H9 (cell line): ENCODE measurements around the gene IL10RA. TPM values are rescaled to one million over a fixed set of nuclear protein-coding genes. Genes with fewer than 3 reads are reported as not detected.
"Not testable (repeated sequence)": the region's sequence is repeated elsewhere in the genome, so short reads cannot be mapped to it uniquely, and the experiment has no call there.

ENCODE experiments used
- DNase-seq: peaks from one replicate; pipeline ENCODE4 v3.0.0-alpha.2; 2017
- H2AFZ ChIP-seq: one replicate; pipeline ENCODE4 v1.6.1; 2013; ENCODE audit warnings: mild to moderate bottlenecking, low read length, control low read depth, moderate library complexity
- H2AK5ac ChIP-seq: 2 replicates; pipeline ENCODE4 v1.6.1; 2013; ENCODE audit warnings: low read length, control low read depth, mixed read lengths; ENCODE audit not compliant: insufficient read length
- H2BK120ac ChIP-seq: one replicate; pipeline ENCODE4 v1.6.1; 2013; ENCODE audit warnings: low read depth, mild to moderate bottlenecking, low read length, control low read depth, inconsistent platforms; ENCODE audit not compliant: poor library complexity, severe bottlenecking
- H2BK12ac ChIP-seq: 2 replicates; pipeline ENCODE4 v1.6.1; 2013; ENCODE audit warnings: low read length, control low read depth, mixed read lengths, low read depth; ENCODE audit not compliant: insufficient read length
- H2BK15ac ChIP-seq: 2 replicates; pipeline ENCODE4 v1.6.1; 2013; ENCODE audit warnings: low read depth, low read length, control low read depth
- H2BK20ac ChIP-seq: one replicate; pipeline ENCODE4 v1.6.1; 2013; ENCODE audit warnings: low read depth, mild to moderate bottlenecking, low read length, control low read depth, inconsistent platforms; ENCODE audit not compliant: poor library complexity, severe bottlenecking
- H2BK5ac ChIP-seq: 2 replicates; pipeline ENCODE4 v1.6.1; 2013; ENCODE audit warnings: low read length, control low read depth, mixed read lengths; ENCODE audit not compliant: insufficient read length
- H3K14ac ChIP-seq: 2 replicates; pipeline ENCODE4 v1.6.1; 2013; ENCODE audit warnings: low read length, control low read depth; ENCODE audit not compliant: insufficient read depth
- H3K18ac ChIP-seq: 2 replicates; pipeline ENCODE4 v1.6.1; 2013; ENCODE audit warnings: low read depth, mild to moderate bottlenecking, mixed read lengths, low read length, control low read depth; ENCODE audit not compliant: insufficient read length
- H3K23ac ChIP-seq: 2 replicates; pipeline ENCODE4 v1.6.1; 2013; ENCODE audit warnings: low read length, control low read depth, mixed read lengths, low read depth; ENCODE audit not compliant: insufficient read length
- H3K23me2 ChIP-seq: 2 replicates; pipeline ENCODE4 v1.6.1; 2013; ENCODE audit warnings: low read depth, mild to moderate bottlenecking, mixed read lengths, low read length, control low read depth; ENCODE audit not compliant: insufficient read length, poor library complexity, severe bottlenecking
- H3K27ac ChIP-seq: 2 replicates; pipeline ENCODE4 v1.5.1; 2013; ENCODE audit warnings: low read length, control low read depth, mixed read lengths, low read depth; ENCODE audit not compliant: insufficient read length
- H3K27me3 ChIP-seq: 2 replicates; pipeline ENCODE4 v1.6.1; 2013; ENCODE audit warnings: low read length, control low read depth, inconsistent platforms; ENCODE audit not compliant: insufficient read depth
- H3K4ac ChIP-seq: 2 replicates; pipeline ENCODE4 v1.6.1; 2013; ENCODE audit warnings: low read depth, mild to moderate bottlenecking, control low read depth, inconsistent platforms, low read length, moderate library complexity
- H3K4me1 ChIP-seq: 2 replicates; pipeline ENCODE4 v1.6.1; 2013; ENCODE audit warnings: low read length, control low read depth, inconsistent platforms; ENCODE audit not compliant: insufficient read depth
- H3K4me2 ChIP-seq: 2 replicates; pipeline ENCODE4 v1.6.1; 2013; ENCODE audit warnings: low read length, control low read depth, mixed read lengths; ENCODE audit not compliant: insufficient read length, insufficient read depth
- H3K56ac ChIP-seq: 2 replicates; pipeline ENCODE4 v1.6.1; 2013; ENCODE audit warnings: low read depth, mild to moderate bottlenecking, mixed read lengths, low read length, control low read depth; ENCODE audit not compliant: insufficient read length
- H3K79me1 ChIP-seq: 2 replicates; pipeline ENCODE4 v1.6.1; 2013; ENCODE audit warnings: low read depth, mild to moderate bottlenecking, moderate library complexity, low read length, control low read depth, inconsistent platforms; ENCODE audit not compliant: insufficient read depth, poor library complexity, severe bottlenecking
- H3K79me2 ChIP-seq: 2 replicates; pipeline ENCODE4 v1.6.1; 2013; ENCODE audit warnings: low read length, control low read depth, inconsistent platforms; ENCODE audit not compliant: insufficient read depth
- H3K9ac ChIP-seq: 2 replicates; pipeline ENCODE4 v1.6.1; 2013; ENCODE audit warnings: low read length, control low read depth, mixed read lengths; ENCODE audit not compliant: insufficient read length; ENCODE audit errors: extremely low read depth
- H3K9me3 ChIP-seq: one replicate; pipeline ENCODE4 v1.6.1; 2013; ENCODE audit warnings: low read depth, low read length, inconsistent platforms; ENCODE audit not compliant: control insufficient read depth
- H3T11ph ChIP-seq: one replicate; pipeline ENCODE4 v1.6.1; 2013; ENCODE audit warnings: mild to moderate bottlenecking, low read length, control low read depth, inconsistent platforms
- H4K20me1 ChIP-seq: one replicate; pipeline ENCODE4 v1.6.1; 2013; ENCODE audit not compliant: control insufficient read depth, insufficient read length, insufficient read depth
- H4K5ac ChIP-seq: 2 replicates; pipeline ENCODE4 v1.6.1; 2013; ENCODE audit warnings: low read depth, mild to moderate bottlenecking, mixed read lengths, low read length, control low read depth; ENCODE audit not compliant: insufficient read length
- H4K8ac ChIP-seq: replicated peaks from 2 replicates; pipeline ENCODE4 v1.6.1; 2013; ENCODE audit warnings: low read length, control low read depth, mixed read lengths, low read depth; ENCODE audit not compliant: insufficient read length
- H4K91ac ChIP-seq: 2 replicates; pipeline ENCODE4 v1.6.1; 2013; ENCODE audit warnings: low read depth, mild to moderate bottlenecking, moderate library complexity, mixed read lengths, low read length, control low read depth; ENCODE audit not compliant: insufficient read length
- H3K27ac Mint-ChIP-seq, 3 experiments: 2 replicates in 2 of 3; 3 replicates in 1 of 3; pipeline ENCODE4 v1.8.0; 2020 to 2021; ENCODE audit warnings: mixed read lengths in 3 of 3, mild to moderate bottlenecking in 1 of 3, moderate library complexity in 1 of 3
- H3K27me3 Mint-ChIP-seq: 2 replicates; pipeline ENCODE4 v1.8.0; 2021; ENCODE audit warnings: low read depth, mild to moderate bottlenecking, moderate library complexity, mixed read lengths
- H3K36me3 Mint-ChIP-seq, 3 experiments: 2 replicates in 2 of 3; 3 replicates in 1 of 3; pipeline ENCODE4 v1.8.0; 2020 to 2021; ENCODE audit warnings: low read depth in 3 of 3, mixed read lengths in 3 of 3; ENCODE audit not compliant: insufficient read depth in 1 of 3
- H3K4me1 Mint-ChIP-seq, 2 experiments: 2 replicates each; pipeline ENCODE4 v1.8.0; 2020; ENCODE audit warnings: mixed read lengths in 2 of 2
- H3K4me3 Mint-ChIP-seq, 2 experiments: 2 replicates in 1 of 2; 3 replicates in 1 of 2; pipeline ENCODE4 v1.8.0; 2020 to 2021; ENCODE audit warnings: mild to moderate bottlenecking in 2 of 2, mixed read lengths in 2 of 2, moderate library complexity in 1 of 2
- H3K9me3 Mint-ChIP-seq, 2 experiments: 2 replicates in 1 of 2; 3 replicates in 1 of 2; pipeline ENCODE4 v1.8.0; 2020; ENCODE audit warnings: mild to moderate bottlenecking in 2 of 2, mixed read lengths in 2 of 2, moderate library complexity in 1 of 2
- WGBS: extraction: QIAGEN DNeasy Blood & Tissue Kit; methylation state at CpG from one replicate; pipeline ENCODE4 v1.1.7; 2013; ENCODE audit warnings: missing lambda C conversion rate, low lambda C conversion rate, mixed read lengths; ENCODE audit not compliant: insufficient read length; ENCODE audit errors: extremely low coverage; 5-methylcytosine and 5-hydroxymethylcytosine counted together
- total RNA-seq: library from RNA; stranded (reverse); gene quantifications from 2 replicates; pipeline ENCODE4 v1.2.1, GENCODE V29; 2021
- TF ChIP-seq, protein P1 (sequence below): fragments of 200-600 bp; sonication (generic); conservative IDR thresholded peaks from 3 replicates; pipeline ENCODE4 v1.8.0; 2021; ENCODE audit warnings: antibody characterized with exemption, mild to moderate bottlenecking

IL10RA gene
- total RNA-seq, 1 experiment from 2014 or later, result not detected

DNA sequence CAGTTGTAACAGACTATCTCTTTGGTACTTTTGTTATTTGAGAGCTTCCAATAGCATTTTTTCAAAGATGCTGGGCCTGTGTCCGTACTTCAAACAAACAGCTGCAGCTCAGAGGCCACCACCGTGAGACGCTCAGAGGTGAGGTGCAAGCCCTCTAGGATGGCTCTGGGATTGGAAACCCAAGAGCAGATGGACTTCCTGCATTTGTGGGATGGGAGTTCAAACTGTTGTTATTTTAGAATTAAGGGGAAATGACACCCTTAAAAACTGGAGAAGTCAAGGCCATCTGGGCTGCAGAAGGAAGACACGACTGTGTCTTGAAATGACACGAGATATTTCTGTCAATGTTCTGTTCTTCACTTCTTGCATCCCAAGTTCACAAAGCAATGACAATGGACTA, 9.2 kb upstream of the IL10RA start:
- Histone ChIP-seq H3K4ac (no peak overlapping the region), H2BK20ac (no peak overlapping the region), H3K27ac (no peak overlapping the region), H4K5ac (no peak overlapping the region), H3K27me3 (no peaks in the 10 kb centered on the region; the same call in 1 of the 2 replicates), H4K91ac (no peak overlapping the region), H4K20me1 (no peaks in the 10 kb centered on the region), H2BK12ac (no peak overlapping the region), H2BK120ac (no peak overlapping the region), H3K9me3 (no peaks in the 10 kb centered on the region), H3K23ac (no peak overlapping the region), H4K8ac (no peak overlapping the region), H3K79me2 (no peaks in the 10 kb centered on the region), H2BK15ac (no peak overlapping the region), H3K23me2 (no peaks in the 10 kb centered on the region), H2BK5ac (no peak overlapping the region), H3K4me1 (no peaks in the 10 kb centered on the region; the same call in 1 of the 2 replicates), H3K4me2 (no peak overlapping the region), H2AFZ (no peak overlapping the region), H3K9ac (no peak overlapping the region), H2AK5ac (no peak overlapping the region), H3K18ac (no peak overlapping the region), H3T11ph (no peak overlapping the region), H3K79me1 (no peaks in the 10 kb centered on the region), H3K14ac (no peak overlapping the region), H3K56ac (no peak overlapping the region)
- TF ChIP-seq, protein P1, sequence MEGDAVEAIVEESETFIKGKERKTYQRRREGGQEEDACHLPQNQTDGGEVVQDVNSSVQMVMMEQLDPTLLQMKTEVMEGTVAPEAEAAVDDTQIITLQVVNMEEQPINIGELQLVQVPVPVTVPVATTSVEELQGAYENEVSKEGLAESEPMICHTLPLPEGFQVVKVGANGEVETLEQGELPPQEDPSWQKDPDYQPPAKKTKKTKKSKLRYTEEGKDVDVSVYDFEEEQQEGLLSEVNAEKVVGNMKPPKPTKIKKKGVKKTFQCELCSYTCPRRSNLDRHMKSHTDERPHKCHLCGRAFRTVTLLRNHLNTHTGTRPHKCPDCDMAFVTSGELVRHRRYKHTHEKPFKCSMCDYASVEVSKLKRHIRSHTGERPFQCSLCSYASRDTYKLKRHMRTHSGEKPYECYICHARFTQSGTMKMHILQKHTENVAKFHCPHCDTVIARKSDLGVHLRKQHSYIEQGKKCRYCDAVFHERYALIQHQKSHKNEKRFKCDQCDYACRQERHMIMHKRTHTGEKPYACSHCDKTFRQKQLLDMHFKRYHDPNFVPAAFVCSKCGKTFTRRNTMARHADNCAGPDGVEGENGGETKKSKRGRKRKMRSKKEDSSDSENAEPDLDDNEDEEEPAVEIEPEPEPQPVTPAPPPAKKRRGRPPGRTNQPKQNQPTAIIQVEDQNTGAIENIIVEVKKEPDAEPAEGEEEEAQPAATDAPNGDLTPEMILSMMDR, result no peak
- Mint-ChIP-seq H3K4me1 (peaks cover 6 to 11% of the 10 kb centered on the region in 2 experiments), H3K27me3 (peaks cover 18% of the 10 kb centered on the region), H3K9me3 (no peaks in the 10 kb centered on the region), H3K4me3 (no peak overlapping the region), H3K27ac (no peak overlapping the region), H3K36me3 (no peaks in the 10 kb centered on the region)
- no CpG with 5 or more reads among the region's 5 CpGs for WGBS
- no peak for DNase-seq

DNA sequence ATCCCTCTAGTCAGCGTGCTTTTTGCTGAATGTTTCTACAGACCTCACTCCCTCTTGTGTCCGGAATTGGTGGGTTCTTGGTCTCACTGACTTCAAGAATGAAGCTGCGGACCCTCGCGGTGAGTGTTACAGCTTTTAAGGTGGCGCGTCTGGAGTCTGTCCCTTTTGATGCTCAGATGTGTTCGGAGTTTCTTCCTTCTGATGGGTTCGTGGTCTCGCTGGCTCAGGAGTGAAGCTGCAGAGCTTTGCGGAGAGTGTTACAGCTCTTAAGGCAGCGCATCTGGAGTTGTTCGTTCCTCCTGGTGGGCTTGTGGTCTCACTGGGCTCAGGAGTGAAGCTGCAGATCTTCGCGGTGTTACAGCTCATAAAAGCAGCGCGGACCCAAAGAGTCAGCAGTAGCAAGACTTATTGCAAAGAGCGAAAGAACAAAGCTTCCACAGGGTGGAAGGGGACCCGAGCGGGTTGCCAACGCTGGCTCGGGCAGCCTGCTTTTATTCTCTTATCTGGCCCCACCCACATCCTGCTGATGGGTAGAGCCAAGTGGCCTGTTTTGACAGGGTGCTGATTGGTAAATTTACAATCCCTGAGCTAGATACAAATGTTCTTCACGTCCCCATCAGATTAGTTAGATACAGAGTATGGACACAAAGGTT, 8.5 kb upstream of the IL10RA start:
- not testable (repeated sequence) for H3K56ac ChIP-seq, H4K20me1 ChIP-seq, H4K91ac ChIP-seq, H3T11ph ChIP-seq, H2BK5ac ChIP-seq, H3K27me3 ChIP-seq, H3K9me3 Mint-ChIP-seq, H3K4ac ChIP-seq, H3K79me1 ChIP-seq, H3K36me3 Mint-ChIP-seq, H3K4me2 ChIP-seq, H3K9me3 ChIP-seq, H2AK5ac ChIP-seq, H4K8ac ChIP-seq, H3K14ac ChIP-seq, H3K23me2 ChIP-seq, H2AFZ ChIP-seq, H3K27ac Mint-ChIP-seq, H3K18ac ChIP-seq, H3K4me1 ChIP-seq, H4K5ac ChIP-seq, H2BK15ac ChIP-seq, H3K4me3 Mint-ChIP-seq, H2BK120ac ChIP-seq, H3K23ac ChIP-seq, H3K27ac ChIP-seq, H2BK12ac ChIP-seq, H2BK20ac ChIP-seq, DNase-seq, H3K79me2 ChIP-seq, H3K9ac ChIP-seq
- Mint-ChIP-seq H3K4me1 (peaks cover 6 to 11% of the 10 kb centered on the region in 2 experiments), H3K27me3 (peaks cover 16% of the 10 kb centered on the region)
- WGBS, result no CpG with 5 or more reads among the region's 23 CpGs
